Islet of Langerhans (tissue), 1 donor: ENCODE results near the gene IL1RAPL2.
"Not testable (repeated sequence)": the region's sequence is repeated elsewhere in the genome, so short reads cannot be mapped to it uniquely, and the experiment has no call there.

ENCODE experiments used
- FAIRE-seq: peaks from one replicate; lab custom pipeline; 2011; peaks lifted over from hg19 to GRCh38; lab: Jason Lieb, UNC

IL1RAPL2 gene

DNA sequence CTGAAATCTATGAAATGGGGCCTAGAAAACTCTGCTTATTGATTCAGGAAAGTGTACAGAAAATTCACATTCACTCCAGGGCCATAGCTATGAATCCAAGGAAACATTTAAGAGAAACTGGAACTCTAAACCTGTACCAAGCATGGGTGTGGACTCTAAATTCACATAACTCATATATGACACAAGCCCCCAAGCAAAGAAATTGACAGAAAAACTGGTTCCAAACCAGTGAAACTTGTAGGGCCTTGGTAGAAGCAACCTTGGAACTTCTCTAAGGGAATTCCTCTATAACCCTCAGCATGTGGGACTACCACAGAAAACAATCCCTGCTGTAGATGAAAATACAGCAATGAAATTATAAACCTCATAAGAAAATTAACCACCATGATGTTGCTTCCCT is 1149.7 kb downstream of the IL1RAPL2 start:
- no peak for FAIRE-seq

- FAIRE-seq, result no peak
Measured at GRCh38 chrX:105723966-105724735, 1158.2 kb downstream of the IL1RAPL2 start.

DNA sequence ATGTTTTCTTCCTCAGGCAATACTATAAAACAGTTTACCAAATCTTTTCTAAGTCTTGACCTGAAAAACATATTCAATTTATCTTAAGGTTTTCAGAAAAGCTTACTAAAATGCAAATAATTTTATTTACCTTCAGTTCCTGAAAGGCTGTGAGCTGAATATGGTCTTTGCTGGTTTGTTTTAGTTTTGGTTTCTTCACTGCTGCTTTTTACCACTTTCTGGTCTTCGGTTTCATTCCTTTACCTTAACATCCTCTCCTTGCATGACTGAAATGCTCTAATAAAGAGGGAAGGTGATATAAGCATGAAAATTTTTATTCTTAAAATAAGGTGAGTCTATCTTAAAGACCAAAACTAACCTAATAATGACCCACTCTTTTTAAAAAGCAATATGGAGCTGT is 1159.2 kb downstream of the IL1RAPL2 start:
- FAIRE-seq, result no peak

GRCh38 chrX:105738162-105738561 is 1172.2 kb downstream of the IL1RAPL2 start:
- FAIRE-seq, result no peak

- FAIRE-seq, result no peak
Measured at GRCh38 chrX:105744291-105744690, 1178.3 kb downstream of the IL1RAPL2 start.

DNA sequence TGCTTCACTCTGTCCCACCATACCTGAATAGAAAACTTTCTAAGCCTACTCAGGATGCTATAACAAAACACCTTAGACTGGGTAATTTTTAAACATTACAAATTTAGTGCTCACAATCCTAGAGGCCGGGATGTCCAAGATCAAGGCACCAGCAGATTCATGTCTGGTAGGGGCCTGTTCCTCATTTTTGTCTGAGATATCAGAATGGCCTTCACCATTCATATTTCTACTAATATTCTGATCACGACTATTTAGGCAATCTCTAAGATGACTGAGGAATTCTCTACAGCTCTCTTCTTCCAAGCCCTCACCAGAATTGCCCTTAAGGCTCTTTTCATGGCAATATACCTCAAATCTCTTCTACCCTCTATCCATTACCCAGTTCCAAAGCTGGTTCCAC is 1178.9 kb downstream of the IL1RAPL2 start:
- FAIRE-seq, result no peak

DNA sequence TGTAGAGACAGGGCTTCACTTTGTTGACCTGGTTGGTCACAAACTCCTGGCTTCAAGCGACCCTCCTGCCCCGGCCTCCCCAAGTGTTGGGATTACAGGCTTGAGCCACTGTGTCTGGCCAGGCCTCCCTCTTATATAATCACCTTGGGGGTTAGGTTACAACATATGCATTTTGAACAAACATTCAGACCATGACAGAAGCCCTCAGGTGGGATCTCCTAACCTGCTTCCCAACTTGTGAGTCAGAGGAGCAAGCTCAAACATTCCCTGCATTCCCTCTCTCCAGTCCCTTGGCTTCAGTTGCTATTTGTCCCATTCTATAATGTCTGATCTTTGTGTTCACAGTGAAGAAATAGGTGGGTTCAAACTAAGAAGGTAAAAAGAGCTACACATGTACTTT is 1179.9 kb downstream of the IL1RAPL2 start:
- FAIRE-seq, result no peak

GRCh38 chrX:105752338-105752956 is 1186.4 kb downstream of the IL1RAPL2 start:
- FAIRE-seq, result no peak

- no peak for FAIRE-seq
Measured at GRCh38 chrX:105753411-105753810, 1187.4 kb downstream of the IL1RAPL2 start.

DNA sequence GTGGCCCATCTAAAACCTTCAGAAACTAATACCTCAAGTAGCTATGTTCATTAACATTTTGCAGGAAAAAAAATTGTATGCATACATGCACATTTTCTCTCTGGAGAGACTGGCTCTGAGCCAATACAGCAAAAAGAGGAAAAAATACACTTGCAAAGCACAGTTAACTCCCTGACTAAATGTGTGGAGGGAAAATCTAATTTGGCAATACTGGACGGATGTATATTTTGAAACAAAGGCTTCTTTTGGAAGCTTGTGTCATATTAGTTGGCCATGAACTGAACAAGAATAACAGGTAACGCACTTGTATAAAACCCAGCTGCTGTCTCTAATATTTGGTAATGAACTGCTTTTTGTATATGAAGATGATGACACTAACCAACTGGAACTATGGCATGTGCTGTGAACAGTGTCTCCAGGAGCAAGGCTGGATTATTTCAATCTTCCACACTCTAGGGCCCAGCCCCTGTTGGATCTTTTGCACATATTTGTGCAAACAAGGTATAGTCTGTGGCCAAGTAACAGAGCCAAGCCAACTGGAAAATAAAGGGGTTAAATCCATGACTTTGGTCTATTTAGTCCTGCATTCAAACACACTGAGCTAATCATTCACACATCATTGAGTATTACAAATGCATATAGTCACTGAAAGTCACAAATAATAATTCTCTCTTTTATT is 1188.4 kb downstream of the IL1RAPL2 start:
- FAIRE-seq, result no peak

GRCh38 chrX:105755109-105755508 is 1189.1 kb downstream of the IL1RAPL2 start:
- FAIRE-seq, result no peak

DNA sequence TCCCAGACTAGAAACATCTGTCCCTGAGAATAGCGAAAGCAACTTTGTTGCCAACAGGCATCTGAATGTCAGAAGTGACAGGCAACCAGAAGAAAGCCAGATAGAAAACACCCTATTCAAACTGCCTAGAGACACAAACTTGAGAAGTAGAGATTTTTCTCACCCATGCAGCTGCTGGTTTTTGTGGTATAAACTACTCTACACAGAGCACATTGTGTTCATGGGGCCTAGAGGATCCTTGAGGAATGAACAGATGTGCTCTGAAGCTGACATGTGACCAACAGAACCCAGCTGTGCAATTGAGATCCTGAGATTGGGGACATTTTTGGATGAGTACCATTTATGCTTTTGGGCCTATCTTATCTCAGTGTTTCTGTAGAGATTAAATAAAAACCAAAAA is 1192.8 kb downstream of the IL1RAPL2 start:
- FAIRE-seq, result no peak

GRCh38 chrX:105759598-105759997 is 1193.6 kb downstream of the IL1RAPL2 start:
- no peak for FAIRE-seq

- no peak for FAIRE-seq
Measured at GRCh38 chrX:105765691-105766090, 1199.7 kb downstream of the IL1RAPL2 start.

GRCh38 chrX:105773801-105774200 is 1207.8 kb downstream of the IL1RAPL2 start:
- FAIRE-seq, result no peak

DNA sequence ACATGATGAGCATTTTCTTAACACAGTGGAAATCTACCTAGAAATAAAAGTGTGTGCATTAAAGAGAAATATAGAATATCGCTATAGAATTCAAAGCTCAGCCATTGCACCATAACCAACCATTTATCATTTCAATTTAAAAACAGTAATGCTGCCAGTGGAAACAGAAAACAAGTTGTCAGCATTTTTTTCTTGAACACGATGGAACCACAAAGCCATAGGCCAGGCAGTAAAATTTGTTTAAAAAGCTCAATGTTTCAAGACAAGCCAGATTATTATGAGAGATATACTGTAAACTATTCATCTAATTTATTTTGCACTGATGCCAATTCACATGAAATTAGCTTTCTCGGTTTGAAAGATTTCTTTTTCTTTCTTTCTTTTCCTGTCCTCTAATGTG is 1209.7 kb downstream of the IL1RAPL2 start:
- no peak for FAIRE-seq

DNA sequence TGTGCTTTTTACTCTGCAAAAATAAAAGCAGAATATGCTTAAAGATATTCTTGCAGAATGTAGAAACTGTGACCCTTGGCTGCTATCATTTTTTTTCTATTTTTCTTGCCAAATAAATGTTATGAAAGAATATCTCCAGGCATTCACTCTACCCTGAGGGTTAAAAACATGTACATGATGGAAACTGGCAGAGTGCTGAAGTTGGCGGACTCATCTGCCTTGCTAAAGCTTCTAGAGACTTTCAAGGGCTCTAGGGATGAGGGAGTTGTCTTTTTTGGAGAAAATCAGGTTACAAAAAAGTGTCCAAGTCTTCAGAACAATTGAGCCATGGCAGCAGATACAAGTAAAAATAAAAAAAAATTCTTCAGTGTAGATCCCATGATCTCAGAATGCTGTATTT is 1215.8 kb downstream of the IL1RAPL2 start:
- no peak for FAIRE-seq

GRCh38 chrX:105796877-105797276 is 1230.9 kb downstream of the IL1RAPL2 start:
- FAIRE-seq, result not testable (repeated sequence)

- no peak for FAIRE-seq
Measured at GRCh38 chrX:105803891-105804290, 1237.9 kb downstream of the IL1RAPL2 start.

GRCh38 chrX:105805655-105806054 is 1239.7 kb downstream of the IL1RAPL2 start:
- not testable (repeated sequence) for FAIRE-seq

GRCh38 chrX:105816517-105816916 is 1250.5 kb downstream of the IL1RAPL2 start:
- FAIRE-seq, result no peak
